ENCODE results near the gene NOL4L. TPM values are rescaled to one million over a fixed set of nuclear protein-coding genes. Genes with fewer than 3 reads are reported as not detected.

NOL4L gene
- total RNA-seq, 2 experiments from 2014 or later: 53.1 to 55.6 TPM

DNA sequence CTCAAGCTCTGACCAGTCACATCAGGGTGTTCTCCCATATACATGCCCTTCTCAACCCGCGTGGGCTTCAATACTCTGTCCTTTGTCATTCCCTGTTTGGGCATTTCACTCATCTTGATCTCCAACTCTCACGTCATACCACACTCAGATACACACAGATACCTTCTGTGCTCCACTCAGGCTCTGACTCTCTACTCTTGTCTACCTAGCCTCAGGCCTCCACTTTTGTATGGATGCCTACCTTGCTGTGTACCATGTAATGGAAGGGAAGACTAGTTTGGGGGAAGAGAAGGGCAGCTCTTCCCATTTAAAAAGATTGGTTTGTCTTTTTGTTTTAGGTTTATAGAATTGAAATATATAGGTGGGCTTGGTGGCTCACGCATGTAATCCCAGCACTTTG is 178.4 kb downstream of the NOL4L start:
- DNase-seq: no peak
- CTCF ChIA-PET: interaction anchor here (1.2 kb wide), 1 partner anchor 47 kb away, joined by 4 read pairs; no protein-coding TSS in a partner anchor
- TF ChIP-seq, protein P1, sequence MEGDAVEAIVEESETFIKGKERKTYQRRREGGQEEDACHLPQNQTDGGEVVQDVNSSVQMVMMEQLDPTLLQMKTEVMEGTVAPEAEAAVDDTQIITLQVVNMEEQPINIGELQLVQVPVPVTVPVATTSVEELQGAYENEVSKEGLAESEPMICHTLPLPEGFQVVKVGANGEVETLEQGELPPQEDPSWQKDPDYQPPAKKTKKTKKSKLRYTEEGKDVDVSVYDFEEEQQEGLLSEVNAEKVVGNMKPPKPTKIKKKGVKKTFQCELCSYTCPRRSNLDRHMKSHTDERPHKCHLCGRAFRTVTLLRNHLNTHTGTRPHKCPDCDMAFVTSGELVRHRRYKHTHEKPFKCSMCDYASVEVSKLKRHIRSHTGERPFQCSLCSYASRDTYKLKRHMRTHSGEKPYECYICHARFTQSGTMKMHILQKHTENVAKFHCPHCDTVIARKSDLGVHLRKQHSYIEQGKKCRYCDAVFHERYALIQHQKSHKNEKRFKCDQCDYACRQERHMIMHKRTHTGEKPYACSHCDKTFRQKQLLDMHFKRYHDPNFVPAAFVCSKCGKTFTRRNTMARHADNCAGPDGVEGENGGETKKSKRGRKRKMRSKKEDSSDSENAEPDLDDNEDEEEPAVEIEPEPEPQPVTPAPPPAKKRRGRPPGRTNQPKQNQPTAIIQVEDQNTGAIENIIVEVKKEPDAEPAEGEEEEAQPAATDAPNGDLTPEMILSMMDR (IDR thresholded peaks at IDR 0.05): no peak
- Histone ChIP-seq H3K36me3 (ENCODE audit: insufficient read depth, low read length) (peaks cover 10% of the 10 kb centered on the region), H3K27me3 (ENCODE audit: control insufficient read depth in 1 of 2, insufficient read depth in 2 of 2, low read length in 2 of 2) (no peaks in the 10 kb centered on the region), H3K27ac (ENCODE audit: low read depth in 1 of 2, low read length in 2 of 2) (peak overlapping the region; percentile 7 to 43), H3K4me3 (ENCODE audit: low read length) (no peak overlapping the region), H3K4me1 (ENCODE audit: insufficient read depth, low read length) (peaks cover 35% of the 10 kb centered on the region), H3K9me3 (ENCODE audit: control insufficient read depth in 1 of 2, insufficient read depth in 1 of 2, low read length in 2 of 2) (no peaks in the 10 kb centered on the region)
- intact Hi-C loops (cut with DNase I, micrococcal nuclease): loop anchor here (1.0 to 5.0 kb wide), 3 partner anchors 19 to 47 kb away; no protein-coding TSS in a partner anchor
- no peak for ATAC-seq (ENCODE audit: poor library complexity)
- H3K27me3 Mint-ChIP-seq: no peaks in the 10 kb centered on the region
- peaks cover 73% of the 10 kb centered on the region for H3K4me1 Mint-ChIP-seq (ENCODE audit: low read depth)
- H3K36me3 Mint-ChIP-seq (ENCODE audit: low read depth): peaks cover 27% of the 10 kb centered on the region
- H3K4me3 Mint-ChIP-seq: peak overlapping the region; percentile 1
- H3K9me3 Mint-ChIP-seq: no peaks in the 10 kb centered on the region
- POLR2A ChIA-PET: interaction anchor here (1.0 to 4.2 kb wide), 4 partner anchors 12 to 128 kb away, joined by 3 to 23 read pairs (median 6); partner anchors contain the start of gene ASXL1
- peak overlapping the region; percentile 83 for H3K27ac Mint-ChIP-seq

DNA sequence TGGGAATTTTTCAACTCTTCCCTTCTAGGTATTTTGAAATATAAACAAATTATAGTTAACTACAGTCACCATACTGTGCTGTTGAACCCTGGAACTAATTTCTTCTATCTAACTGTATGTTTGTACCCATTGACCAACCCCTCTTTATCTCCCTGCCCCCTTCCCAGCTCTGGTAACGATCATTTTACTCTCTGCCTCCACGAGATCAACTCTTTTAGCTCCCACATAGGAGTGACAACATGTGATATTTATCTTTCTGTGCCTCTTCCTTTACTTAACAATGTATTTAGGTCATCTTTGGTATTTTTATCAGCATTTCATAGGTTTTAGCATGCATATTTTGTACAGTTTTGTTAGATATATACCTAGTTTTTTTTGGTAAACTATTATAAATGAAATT is 181.1 kb downstream of the NOL4L start:
- H3K27me3 ChIP-seq (ENCODE audit: control insufficient read depth in 1 of 2, insufficient read depth in 2 of 2, low read length in 2 of 2): no peaks in the 10 kb centered on the region
- H3K9me3 ChIP-seq (ENCODE audit: control insufficient read depth in 1 of 2, insufficient read depth in 1 of 2, low read length in 2 of 2): no peaks in the 10 kb centered on the region
- no peak overlapping the region for H3K4me3 ChIP-seq (ENCODE audit: low read length)
- Mint-ChIP-seq H3K9me3 (peaks cover 2% of the 10 kb centered on the region), H3K4me1 (ENCODE audit: low read depth) (peaks cover 77% of the 10 kb centered on the region), H3K4me3 (no peak overlapping the region), H3K36me3 (ENCODE audit: low read depth) (peaks cover 44% of the 10 kb centered on the region), H3K27me3 (no peaks in the 10 kb centered on the region), H3K27ac (peak overlapping the region; percentile 2)
- intact Hi-C loops (cut with DNase I, micrococcal nuclease): no loop called here
- DNase-seq (no peak), ATAC-seq (ENCODE audit: poor library complexity) (no peak)
- ChIA-PET POLR2A (interaction anchor here (0.7 kb wide), 1 partner anchor 94 kb away, joined by 3 read pairs; no protein-coding TSS in a partner anchor), CTCF (interaction anchor here (1.1 kb wide), 1 partner anchor 58 kb away, joined by 5 read pairs; no protein-coding TSS in a partner anchor)
- H3K4me1 ChIP-seq (ENCODE audit: insufficient read depth, low read length): peaks cover 32% of the 10 kb centered on the region
- no peak overlapping the region for H3K27ac ChIP-seq (ENCODE audit: low read depth in 1 of 2, low read length in 2 of 2)
- peaks cover 19% of the 10 kb centered on the region for H3K36me3 ChIP-seq (ENCODE audit: insufficient read depth, low read length)
- TF ChIP-seq, protein P1 (IDR thresholded peaks at IDR 0.05): no peak

DNA sequence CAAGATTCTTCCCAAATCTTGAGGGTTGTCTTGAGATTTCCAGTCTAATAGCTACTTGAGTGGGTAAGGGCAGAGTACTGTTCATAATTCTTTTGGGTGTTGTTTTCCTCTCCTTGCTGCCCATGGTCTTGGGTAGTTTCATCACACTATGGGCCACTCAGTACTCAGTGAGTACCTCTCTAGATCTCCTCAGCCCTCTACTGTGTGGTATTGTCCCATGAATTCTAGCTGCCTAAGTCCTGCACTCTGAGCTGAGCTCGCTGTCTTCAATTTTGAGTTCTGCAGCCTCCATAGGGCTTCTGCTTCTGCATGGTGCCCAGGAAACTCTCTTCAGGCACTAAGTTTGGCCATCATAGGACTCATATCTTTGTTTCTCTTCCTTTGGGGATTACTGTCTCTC is 184.7 kb downstream of the NOL4L start:
- ATAC-seq (ENCODE audit: poor library complexity) (no peak), DNase-seq (no peak)
- no peaks in the 10 kb centered on the region for H3K27me3 ChIP-seq (ENCODE audit: control insufficient read depth in 1 of 2, insufficient read depth in 2 of 2, low read length in 2 of 2)
- H3K9me3 ChIP-seq (ENCODE audit: control insufficient read depth in 1 of 2, insufficient read depth in 1 of 2, low read length in 2 of 2): peaks cover 0 to 4% of the 10 kb centered on the region in 2 experiments
- intact Hi-C loops (cut with DNase I, micrococcal nuclease): no loop called here
- POLR2A ChIA-PET: interaction anchor here (0.9 kb wide), 1 partner anchor 41 kb away, joined by 4 read pairs; no protein-coding TSS in a partner anchor
- H3K4me1 ChIP-seq (ENCODE audit: insufficient read depth, low read length): peaks cover 11% of the 10 kb centered on the region
- Mint-ChIP-seq H3K27ac (peak overlapping the region; percentile 63), H3K4me1 (ENCODE audit: low read depth) (peaks cover 63% of the 10 kb centered on the region), H3K9me3 (peaks cover 5% of the 10 kb centered on the region), H3K4me3 (no peak overlapping the region), H3K27me3 (no peaks in the 10 kb centered on the region), H3K36me3 (ENCODE audit: low read depth) (peaks cover 64% of the 10 kb centered on the region)
- H3K4me3 ChIP-seq (ENCODE audit: low read length): no peak overlapping the region
- H3K36me3 ChIP-seq (ENCODE audit: insufficient read depth, low read length): peaks cover 26% of the 10 kb centered on the region
- CTCF ChIA-PET: interaction anchor here (1.0 to 1.5 kb wide), 4 partner anchors 8 to 16 kb away, joined by 3 to 4 read pairs (median 3); no protein-coding TSS in a partner anchor
- H3K27ac ChIP-seq (ENCODE audit: low read depth in 1 of 2, low read length in 2 of 2): no peak overlapping the region
- TF ChIP-seq, protein P1 (IDR thresholded peaks at IDR 0.05): no peak
